Ascending aorta (tissue), 2 donors: Measurements from ENCODE around the gene MVB12B. TPM values are rescaled to one million over a fixed set of nuclear protein-coding genes. Genes with fewer than 3 reads are reported as not detected.

Source experiments
- DNase-seq, 2 donors: peaks; one replicate each; pipeline ENCODE4 v3.0.0-alpha.2; 2019; ENCODE audit warnings: low spot score in 2 of 2
- H3K27ac ChIP-seq, 2 donors: fragments of 200-600 bp; sonication (generic); one replicate each; pipeline ENCODE4 v1.5.1; 2016 to 2017; ENCODE audit warnings: mild to moderate bottlenecking in 1 of 2
- H3K27me3 ChIP-seq: fragments of 200-600 bp; sonication (generic); one replicate; pipeline ENCODE4 v1.5.1; 2017
- H3K36me3 ChIP-seq, 2 donors: fragments of 200-600 bp; sonication (generic); one replicate each; pipeline ENCODE4 v1.5.1; 2016
- H3K4me1 ChIP-seq, 2 donors: fragments of 200-600 bp; sonication (generic); one replicate each; pipeline ENCODE4 v1.5.1; 2016 to 2017; ENCODE audit warnings: mild to moderate bottlenecking in 1 of 2
- H3K4me3 ChIP-seq, 2 donors: fragments of 200-600 bp; sonication (generic); one replicate each; pipeline ENCODE4 v1.5.1; 2016 to 2017; ENCODE audit warnings: mild to moderate bottlenecking in 1 of 2
- H3K9me3 ChIP-seq, 2 donors: fragments of 200-600 bp; sonication (generic); one replicate each; pipeline ENCODE4 v1.5.1; 2016
- CTCF ChIP-seq, 3 experiments: fragments of 200-600 bp in 2 of 3; fragments of 450-650 bp in 1 of 3; sonication (generic) in 2 of 3; IDR thresholded peaks; one replicate each; pipeline ENCODE4 v1.5.1; 2016 to 2019; ENCODE audit warnings: antibody characterized with exemption in 3 of 3, mild to moderate bottlenecking in 1 of 3, moderate library complexity in 1 of 3
- intact Hi-C: fragments of 100-400 bp; cut with DNase I; formaldehyde crosslinking; loops from one replicate; pipeline ENCODE4 v1.15.1; 2023
- total RNA-seq: library from RNA; depleted of rRNA; stranded (reverse); fragments of >200 nt; gene quantifications from one replicate; pipeline ENCODE4 v1.1.0, GENCODE V29; 2016

Gene MVB12B
- total RNA-seq, 1 donor from 2014 or later: 9.4 TPM

- Histone ChIP-seq H3K4me1 (peaks cover 5 to 7% of the 10 kb centered on the region in 2 donors), H3K4me3 (no peak overlapping the region), H3K36me3 (peaks cover 0 to 6% of the 10 kb centered on the region in 2 donors), H3K27ac (no peak overlapping the region), H3K27me3 (no peaks in the 10 kb centered on the region), H3K9me3 (no peaks in the 10 kb centered on the region)
- DNase-seq: peak in 1 of 2 donors; percentile 44
- no peak for TF ChIP-seq CTCF (IDR thresholded peaks at IDR 0.05)
- intact Hi-C loops: no loop called here
Observed at GRCh38 chr9:126389992-126390391, 63.4 kb downstream of the MVB12B start.

GRCh38 chr9:126390923-126391322, 64.3 kb downstream of the MVB12B start:
- H3K36me3 ChIP-seq: peaks cover 0 to 11% of the 10 kb centered on the region in 2 donors
- intact Hi-C loops: no loop called here
- H3K4me1 ChIP-seq: peaks cover 5 to 7% of the 10 kb centered on the region in 2 donors
- TF ChIP-seq CTCF (IDR thresholded peaks at IDR 0.05): no peak
- DNase-seq: no peak
- H3K27ac ChIP-seq: no peak overlapping the region
- no peaks in the 10 kb centered on the region for H3K9me3 ChIP-seq
- H3K27me3 ChIP-seq: no peaks in the 10 kb centered on the region
- no peak overlapping the region for H3K4me3 ChIP-seq

GRCh38 chr9:126391713-126392661, 65.4 kb downstream of the MVB12B start:
- Histone ChIP-seq H3K27ac (peak overlapping the region; percentile 44 to 51), H3K27me3 (no peaks in the 10 kb centered on the region), H3K36me3 (peaks cover 0 to 8% of the 10 kb centered on the region in 2 donors), H3K4me1 (peaks cover 5 to 7% of the 10 kb centered on the region in 2 donors), H3K4me3 (no peak overlapping the region), H3K9me3 (no peaks in the 10 kb centered on the region)
- intact Hi-C loops: no loop called here
- TF ChIP-seq CTCF (IDR thresholded peaks at IDR 0.05): no peak
- DNase-seq: peak in 1 of 2 donors; percentile 51

- intact Hi-C loops: no loop called here
- H3K4me3 ChIP-seq: no peak overlapping the region
- peak overlapping the region; percentile 44 to 60 for H3K27ac ChIP-seq
- peaks cover 5 to 7% of the 10 kb centered on the region in 2 donors for H3K4me1 ChIP-seq
- no peak for DNase-seq
- H3K9me3 ChIP-seq: no peaks in the 10 kb centered on the region
- peaks cover 0 to 7% of the 10 kb centered on the region in 2 donors for H3K36me3 ChIP-seq
- TF ChIP-seq CTCF (IDR thresholded peaks at IDR 0.05): no peak
- H3K27me3 ChIP-seq: no peaks in the 10 kb centered on the region
Observed at GRCh38 chr9:126392662-126393371, 66.2 kb downstream of the MVB12B start.

- no peak for TF ChIP-seq CTCF (IDR thresholded peaks at IDR 0.05)
- intact Hi-C loops: no loop called here
- no peak for DNase-seq
- Histone ChIP-seq H3K9me3 (no peaks in the 10 kb centered on the region), H3K4me3 (no peak overlapping the region), H3K36me3 (peaks cover 0 to 7% of the 10 kb centered on the region in 2 donors), H3K27me3 (no peaks in the 10 kb centered on the region), H3K27ac (peak overlapping the region; percentile 44 to 60), H3K4me1 (peaks cover 5 to 7% of the 10 kb centered on the region in 2 donors)
Observed at GRCh38 chr9:126393876-126394275, 67.2 kb downstream of the MVB12B start.
